Posterior cingulate gyrus (tissue), 11 donors: ENCODE measurements around the gene PTPN6.
"Not testable (repeated sequence)": the region's sequence is repeated elsewhere in the genome, so short reads cannot be mapped to it uniquely, and the experiment has no call there.

Source experiments
- DNase-seq, 10 donors: peaks; one replicate each; pipeline versions ENCODE4 v3.0.0 to v3.0.0-alpha.2; 2020 to 2021; ENCODE audit warnings: mixed read lengths in 3 of 10
- intact Hi-C: fragments of 100-400 bp; cut with DNase I; formaldehyde crosslinking; loops from one replicate; pipeline ENCODE4 v1.15.1; 2023

Gene PTPN6

GRCh38 chr12:6950811-6951540 lies at the start of gene PTPN6:
Gene PTPN6 (plus strand): TSS chr12:6951356. CDS start chr12:6951513, 157 bp downstream.
- intact Hi-C loops, result no loop called here
- peak in 4 of 10 donors; percentile 30 to 88 (median 81) for DNase-seq

DNA sequence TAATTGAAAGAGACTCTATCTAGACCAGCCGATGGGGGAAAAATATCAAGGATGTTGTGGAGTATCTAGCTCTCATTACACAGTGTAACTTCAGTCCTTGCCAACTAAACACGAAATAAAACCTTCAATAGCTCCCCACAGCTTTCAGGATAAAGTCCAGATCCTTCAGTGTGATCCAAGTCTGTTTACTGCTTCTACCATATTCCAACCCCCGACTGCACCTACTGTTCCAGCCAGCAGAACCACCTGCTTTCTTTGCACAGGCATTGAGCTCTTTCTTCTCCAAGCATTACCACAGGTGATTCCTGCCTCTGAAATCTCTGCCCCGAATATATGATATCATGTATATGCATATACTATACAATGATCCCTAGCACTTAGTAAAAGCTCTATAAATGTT lies 48.7 kb upstream of the PTPN6 start:
- DNase-seq, result peak in 1 of 10 donors; percentile 18
- intact Hi-C loops, result no loop called here

DNA sequence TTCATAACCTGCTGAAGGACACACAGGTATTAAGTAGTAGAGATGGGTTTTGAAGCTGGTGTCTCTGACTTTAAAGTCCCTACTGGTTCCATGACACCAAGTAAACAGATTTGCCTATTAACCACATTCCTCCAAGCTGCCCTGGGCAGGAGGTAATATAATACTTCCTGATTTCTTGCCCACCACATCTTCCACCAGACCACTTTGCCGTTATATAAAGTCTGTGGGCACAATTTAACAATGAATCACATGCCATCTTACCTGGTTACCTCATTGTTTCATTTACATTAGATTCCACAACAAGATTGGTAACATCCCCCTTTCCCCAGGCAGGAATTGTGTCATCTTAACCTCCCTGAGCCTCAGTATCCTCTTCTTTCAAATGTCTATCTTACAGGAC lies 47.4 kb upstream of the PTPN6 start:
- no peak for DNase-seq
- intact Hi-C loops, result loop anchor here (2.0 kb wide), 1 partner anchor 37 kb away; the partner anchor contains the start of gene TPI1

DNA sequence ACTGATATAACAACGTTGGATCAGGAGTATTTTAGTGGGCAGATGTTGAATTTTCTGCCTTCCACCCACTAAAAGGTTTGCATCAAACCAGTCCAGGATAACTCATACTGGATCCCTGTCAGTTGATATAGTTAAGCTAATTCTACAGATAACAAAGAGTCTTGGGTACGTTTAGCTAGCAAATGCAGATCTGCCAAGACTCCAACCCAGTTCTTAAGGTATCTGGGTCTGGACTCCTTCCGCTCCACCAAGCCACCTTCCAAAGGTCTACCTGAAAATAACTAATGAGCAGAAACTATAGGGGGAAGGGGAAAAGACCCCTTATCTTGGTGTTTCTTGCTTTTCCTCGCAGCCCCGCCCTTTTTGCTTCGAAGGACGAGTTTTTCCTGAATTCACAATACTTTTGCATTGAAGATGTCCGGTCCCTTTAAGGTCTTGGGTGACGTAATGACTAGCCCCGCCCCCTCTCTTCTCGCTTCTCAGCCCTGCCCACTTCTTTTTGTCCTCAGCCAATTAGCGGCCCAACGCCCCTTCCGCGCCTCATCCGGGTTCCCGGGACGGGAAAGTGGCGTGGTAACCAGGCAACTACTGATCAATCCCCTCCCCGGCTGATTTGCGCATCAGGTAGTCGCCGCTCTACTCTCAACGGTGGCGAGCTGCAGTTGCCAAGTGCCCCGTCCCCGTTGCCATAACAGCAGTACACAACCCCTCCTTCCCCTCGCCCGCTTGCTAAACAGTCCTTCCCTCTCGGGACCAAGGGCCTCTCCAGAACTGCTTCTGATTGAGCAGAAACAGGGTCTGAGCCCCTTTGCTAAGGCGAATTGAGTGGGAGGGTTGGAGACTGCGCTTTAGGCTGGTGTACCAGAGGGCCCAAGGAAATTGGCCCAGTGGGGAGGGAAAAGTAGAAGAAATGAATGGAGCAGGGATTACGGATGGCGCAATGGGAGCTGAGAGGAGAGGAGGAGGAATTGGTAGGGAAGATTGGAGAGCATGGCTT lies 46.6 kb upstream of the PTPN6 start, which contains the start of gene LRRC23:
LRRC23 (plus strand) TSS at position 543 of the 997 bp plus-strand sequence. CDS start 812 bp downstream, outside the sequence.
- peak; percentile 98 to 100 (median 99) for DNase-seq
- intact Hi-C loops, result loop anchor here (2.0 kb wide), 1 partner anchor 38 kb away; the partner anchor contains the start of gene TPI1

GRCh38 chr12:6905414-6906040 lies 45.6 kb upstream of the PTPN6 start:
- intact Hi-C loops, result loop anchor here (2.0 kb wide), 1 partner anchor 39 kb away; the partner anchor contains the start of gene TPI1
- peak in 1 of 10 donors; percentile 8 for DNase-seq

GRCh38 chr12:6908141-6908540 lies 43.0 kb upstream of the PTPN6 start:
- intact Hi-C loops, result not testable (repeated sequence)
- DNase-seq, result peak in 1 of 10 donors; percentile 38

DNA sequence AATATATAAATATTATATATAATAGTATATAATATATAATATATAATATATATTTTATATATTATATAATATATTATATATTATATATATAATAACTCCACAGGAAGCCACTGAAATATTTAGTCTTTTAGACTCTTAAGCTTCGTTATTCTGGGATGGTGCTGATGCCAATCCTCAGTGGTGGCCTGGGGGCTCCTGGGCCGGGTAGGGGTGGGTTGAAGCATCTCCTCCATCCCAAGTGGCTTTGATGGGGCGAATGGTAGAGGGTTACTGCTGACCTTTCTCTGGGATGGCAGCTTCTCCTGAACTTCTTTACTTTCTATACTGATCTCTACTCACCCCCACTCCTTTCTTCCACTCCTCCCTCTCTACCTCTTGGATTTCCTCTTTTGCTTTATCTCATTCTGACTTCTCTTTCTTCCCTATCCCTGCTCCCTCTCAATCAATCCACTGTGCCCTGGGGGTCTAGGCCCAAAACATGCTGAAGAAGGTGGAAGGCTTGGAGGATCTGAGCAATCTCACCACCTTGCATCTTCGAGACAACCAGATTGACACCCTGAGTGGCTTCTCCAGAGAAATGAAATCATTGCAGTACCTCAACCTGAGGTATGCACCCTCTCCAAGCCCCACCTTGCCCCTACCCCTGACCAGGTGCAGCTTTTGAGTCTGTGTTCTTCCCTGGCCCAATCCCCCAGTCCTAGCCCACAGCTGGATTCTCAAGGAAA lies 41.6 kb upstream of the PTPN6 start:
- peak in 1 of 10 donors; percentile 22 for DNase-seq
- intact Hi-C loops, result no loop called here

DNA sequence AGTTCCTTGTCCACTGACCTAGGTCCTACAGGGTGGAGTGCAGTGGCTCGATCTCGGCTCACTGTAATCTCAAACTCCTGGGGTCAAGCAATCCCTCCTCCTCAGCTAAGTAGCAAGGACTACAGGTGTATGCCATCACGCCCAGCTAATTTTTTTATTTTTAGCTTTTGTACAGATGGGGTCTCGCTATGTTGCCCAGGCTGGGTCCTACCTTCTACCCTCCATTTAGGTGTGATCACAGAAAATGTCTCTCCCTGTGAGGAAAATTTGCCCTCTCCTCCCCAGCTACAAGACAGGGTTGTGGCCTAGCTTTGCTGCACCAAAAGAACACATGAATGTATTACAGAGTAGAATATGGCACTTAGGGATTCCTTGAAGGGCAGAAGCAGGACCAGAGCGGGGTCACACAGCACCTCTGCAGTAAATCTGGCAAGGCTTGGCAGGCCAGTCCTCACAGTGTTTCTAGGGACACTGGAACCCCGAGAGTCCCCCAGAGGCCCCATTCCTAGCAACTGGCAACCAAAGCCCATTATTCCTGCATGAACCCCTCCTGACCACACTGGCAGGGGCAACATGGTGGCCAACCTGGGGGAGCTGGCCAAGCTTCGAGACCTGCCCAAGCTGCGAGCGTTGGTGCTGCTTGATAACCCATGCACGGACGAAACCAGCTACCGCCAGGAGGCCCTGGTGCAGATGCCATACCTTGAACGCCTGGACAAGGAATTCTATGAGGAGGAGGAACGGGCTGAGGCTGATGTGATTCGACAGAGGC lies 38.8 kb upstream of the PTPN6 start:
- peak in 1 of 10 donors; percentile 73 for DNase-seq
- intact Hi-C loops, result no loop called here

DNA sequence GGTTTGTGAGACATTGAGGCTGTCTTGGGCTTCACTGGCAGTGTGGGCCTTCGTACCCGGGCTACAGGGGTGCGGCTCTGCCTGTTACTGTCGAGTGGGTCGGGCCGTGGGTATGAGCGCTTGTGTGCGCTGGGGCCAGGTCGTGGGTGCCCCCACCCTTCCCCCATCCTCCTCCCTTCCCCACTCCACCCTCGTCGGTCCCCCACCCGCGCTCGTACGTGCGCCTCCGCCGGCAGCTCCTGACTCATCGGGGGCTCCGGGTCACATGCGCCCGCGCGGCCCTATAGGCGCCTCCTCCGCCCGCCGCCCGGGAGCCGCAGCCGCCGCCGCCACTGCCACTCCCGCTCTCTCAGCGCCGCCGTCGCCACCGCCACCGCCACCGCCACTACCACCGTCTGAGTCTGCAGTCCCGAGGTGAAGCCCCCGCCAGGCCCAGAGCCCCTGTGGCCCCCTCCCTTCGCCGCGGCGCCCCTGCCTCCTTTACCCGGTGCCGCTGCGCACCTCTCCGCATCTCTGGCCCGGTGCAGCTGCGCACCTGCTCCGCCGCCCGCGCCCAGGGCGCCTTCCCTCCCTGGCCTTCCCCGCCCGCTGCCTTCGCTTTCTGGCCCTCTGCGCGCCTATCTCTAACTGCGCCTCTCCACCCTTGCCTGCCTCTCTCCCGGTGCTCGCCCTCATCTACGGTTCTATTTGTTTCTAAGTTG lies 36.8 kb upstream of the PTPN6 start, which contains the start of gene ENO2:
ENO2 (plus strand) TSS at position 335 of the 701 bp plus-strand sequence. CDS start 1,253 bp downstream, outside the sequence.
- intact Hi-C loops, result no loop called here
- DNase-seq, result peak; percentile 76 to 98 (median 89)

- DNase-seq, result peak in 2 of 10 donors; percentile 76 to 84
- intact Hi-C loops, result no loop called here
Observed at GRCh38 chr12:6914947-6915788, 36.0 kb upstream of the PTPN6 start.

GRCh38 chr12:6915789-6916285 lies 35.3 kb upstream of the PTPN6 start:
- peak in 2 of 10 donors; percentile 39 to 70 for DNase-seq
- intact Hi-C loops, result no loop called here

- intact Hi-C loops, result no loop called here
- DNase-seq, result peak in 2 of 10 donors; percentile 31 to 59
Observed at GRCh38 chr12:6916426-6917200, 34.5 kb upstream of the PTPN6 start.

DNA sequence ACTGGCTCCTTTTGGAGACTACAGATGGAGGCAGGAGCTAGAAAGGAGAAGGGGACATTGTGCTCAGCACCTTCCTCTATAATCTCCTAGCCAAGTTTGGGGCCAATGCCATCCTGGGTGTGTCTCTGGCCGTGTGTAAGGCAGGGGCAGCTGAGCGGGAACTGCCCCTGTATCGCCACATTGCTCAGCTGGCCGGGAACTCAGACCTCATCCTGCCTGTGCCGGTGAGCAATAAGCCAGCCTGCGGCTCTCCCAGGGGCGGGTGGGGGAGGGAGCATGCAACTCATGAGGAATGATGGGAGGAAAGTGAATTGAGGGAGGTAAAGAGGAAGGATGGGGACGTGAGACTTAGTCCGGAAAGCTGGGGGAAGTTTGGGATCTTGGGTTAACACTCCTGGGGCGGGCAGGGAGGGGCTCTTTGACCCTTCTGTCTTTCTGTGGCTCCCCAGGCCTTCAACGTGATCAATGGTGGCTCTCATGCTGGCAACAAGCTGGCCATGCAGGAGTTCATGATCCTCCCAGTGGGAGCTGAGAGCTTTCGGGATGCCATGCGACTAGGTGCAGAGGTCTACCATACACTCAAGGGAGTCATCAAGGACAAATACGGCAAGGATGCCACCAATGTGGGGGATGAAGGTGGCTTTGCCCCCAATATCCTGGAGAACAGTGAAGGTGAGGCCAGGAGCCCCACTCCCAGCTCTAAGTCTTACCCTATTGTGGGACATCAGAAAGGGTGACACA lies 33.5 kb upstream of the PTPN6 start:
- intact Hi-C loops, result no loop called here
- DNase-seq, result peak in 1 of 10 donors; percentile 71

DNA sequence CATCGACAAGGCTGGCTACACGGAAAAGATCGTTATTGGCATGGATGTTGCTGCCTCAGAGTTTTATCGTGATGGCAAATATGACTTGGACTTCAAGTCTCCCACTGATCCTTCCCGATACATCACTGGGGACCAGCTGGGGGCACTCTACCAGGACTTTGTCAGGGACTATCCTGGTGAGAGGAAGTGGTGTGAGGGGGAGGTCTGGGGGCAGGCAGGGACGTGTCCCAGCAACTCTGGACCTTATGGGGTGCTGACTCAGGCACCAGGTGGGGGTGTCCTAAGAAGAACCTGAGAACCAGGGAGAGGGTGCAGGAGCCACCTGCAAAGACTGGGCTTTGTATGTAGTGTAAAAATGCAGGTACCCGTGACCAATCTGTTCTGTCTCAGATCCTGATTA lies 31.6 kb upstream of the PTPN6 start:
- intact Hi-C loops, result no loop called here
- DNase-seq, result peak in 1 of 10 donors; percentile 70

DNA sequence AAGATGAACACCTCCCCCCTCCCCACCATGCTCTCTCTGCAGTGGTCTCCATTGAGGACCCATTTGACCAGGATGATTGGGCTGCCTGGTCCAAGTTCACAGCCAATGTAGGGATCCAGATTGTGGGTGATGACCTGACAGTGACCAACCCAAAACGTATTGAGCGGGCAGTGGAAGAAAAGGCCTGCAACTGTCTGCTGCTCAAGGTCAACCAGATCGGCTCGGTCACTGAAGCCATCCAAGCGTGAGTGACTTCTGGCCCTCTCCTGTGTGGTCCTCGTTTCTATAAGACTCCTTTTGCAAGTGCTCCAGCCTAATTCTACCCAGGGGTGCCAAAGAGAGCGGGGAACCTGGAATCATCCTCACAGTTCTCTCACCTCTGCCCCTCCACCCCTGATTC lies 29.6 kb upstream of the PTPN6 start:
- DNase-seq, result peak in 2 of 10 donors; percentile 15 to 24
- intact Hi-C loops, result no loop called here
